Measurements from ENCODE around the gene VWDE. TPM values are rescaled to one million over a fixed set of nuclear protein-coding genes. Genes with fewer than 3 reads are reported as not detected.

The VWDE gene
- total RNA-seq, 1 experiment from 2014 or later: 13.7 TPM

GRCh38 chr7:12440229-12440628 is 36.6 kb upstream of the VWDE start (continued):
- TF ChIP-seq, protein P1, sequence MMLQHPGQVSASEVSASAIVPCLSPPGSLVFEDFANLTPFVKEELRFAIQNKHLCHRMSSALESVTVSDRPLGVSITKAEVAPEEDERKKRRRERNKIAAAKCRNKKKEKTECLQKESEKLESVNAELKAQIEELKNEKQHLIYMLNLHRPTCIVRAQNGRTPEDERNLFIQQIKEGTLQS (IDR thresholded peaks at IDR 0.05): no peak
- TF ChIP-seq ZFX (IDR thresholded peaks at IDR 0.05): no peak
- no peak for TF ChIP-seq SRF (IDR thresholded peaks at IDR 0.05; ENCODE audit: low read depth)
- no peak for TF ChIP-seq TCF7L2 (IDR thresholded peaks at IDR 0.05; ENCODE audit: borderline replicate concordance, extremely low read depth, insufficient read depth, insufficient read length)
- TF ChIP-seq SIN3A (IDR thresholded peaks at IDR 0.05; ENCODE audit: low read depth): no peak
- no peak for TF ChIP-seq CEBPB (IDR thresholded peaks at IDR 0.05; ENCODE audit: low read depth)
- no peak for TF ChIP-seq FOSL1 (IDR thresholded peaks at IDR 0.05; ENCODE audit: low read depth)
- TF ChIP-seq, protein P2, sequence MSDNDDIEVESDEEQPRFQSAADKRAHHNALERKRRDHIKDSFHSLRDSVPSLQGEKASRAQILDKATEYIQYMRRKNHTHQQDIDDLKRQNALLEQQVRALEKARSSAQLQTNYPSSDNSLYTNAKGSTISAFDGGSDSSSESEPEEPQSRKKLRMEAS (IDR thresholded peaks at IDR 0.05): no peak

DNA sequence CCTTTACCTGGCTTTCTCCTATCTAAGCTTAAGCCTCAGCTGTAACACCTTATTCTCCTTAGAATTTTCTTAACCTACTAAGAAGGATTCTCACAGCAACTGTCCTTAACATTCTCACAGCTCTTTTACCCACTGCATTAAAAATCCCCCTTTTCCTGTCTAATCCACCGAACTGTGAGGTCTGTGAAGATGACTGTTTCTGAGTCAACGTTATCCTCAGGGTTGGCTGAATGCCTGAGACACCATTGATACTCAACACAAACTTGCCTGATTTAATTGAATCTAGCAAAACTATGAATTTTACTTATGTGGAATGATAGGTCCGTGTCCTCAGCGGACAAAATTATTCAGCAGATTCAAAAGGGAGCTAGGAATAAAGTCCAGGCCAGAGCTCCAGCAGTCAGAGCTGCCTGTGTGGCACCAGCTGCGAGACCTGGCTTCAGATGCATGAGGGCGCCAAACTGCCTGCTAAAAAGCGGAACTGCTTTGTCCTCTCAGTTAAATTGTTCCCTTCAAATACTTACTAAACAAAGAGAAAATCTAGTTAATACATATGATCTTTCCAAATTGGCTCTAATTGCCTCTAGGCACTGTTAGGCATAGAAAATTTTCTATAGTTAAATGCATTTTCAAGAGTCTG is 33.4 kb upstream of the VWDE start:
- Histone ChIP-seq H3K9me2 (ENCODE audit: insufficient read depth) (no peaks in the 10 kb centered on the region), H2AFZ (ENCODE audit: low read depth, low read length, poor library complexity, severe bottlenecking) (peak overlapping the region; percentile 66), H3K4me3 (replicated peaks in 1 of 2; ENCODE audit: low read depth in 1 of 2, low read length in 2 of 2) (no peak overlapping the region), H3K4me2 (ENCODE audit: low read length) (peak overlapping the region; percentile 37), H3K4me1 (ENCODE audit: control insufficient read depth in 1 of 2, insufficient read depth in 2 of 2, low read length in 2 of 2) (peaks cover 0 to 7% of the 10 kb centered on the region in 2 experiments; a peak in 1 of 4 replicates), H3K27me3 (ENCODE audit: insufficient read depth, low read length) (no peaks in the 10 kb centered on the region), H3K36me3 (ENCODE audit: control insufficient read depth in 1 of 2, insufficient read depth in 2 of 2, low read length in 2 of 2) (no peaks in the 10 kb centered on the region), H3K27ac (ENCODE audit: low read depth, low read length) (no peak overlapping the region), H4K20me1 (ENCODE audit: insufficient read depth) (no peaks in the 10 kb centered on the region), H3K9ac (ENCODE audit: low read length) (no peak overlapping the region), H3K9me3 (ENCODE audit: control insufficient read depth in 1 of 2, insufficient read depth in 1 of 2, low read depth in 1 of 2, low read length in 2 of 2) (no peaks in the 10 kb centered on the region), H3K79me2 (ENCODE audit: insufficient read depth, low read length) (no peaks in the 10 kb centered on the region)
- RAD21 ChIA-PET (ENCODE audit: low non-redundant PET in 1 of 2, low total read pairs in 2 of 2, uncharacterized antibody in 2 of 2, unreplicated experiment in 2 of 2): interaction anchor here in 1 of 2 experiments (0.6 to 0.8 kb wide), 2 partner anchors 21 to 54 kb away, joined by 3 read pairs; no protein-coding TSS in a partner anchor
- CTCF ChIA-PET: interaction anchor here (0.7 to 3.6 kb wide), 13 partner anchors 21 to 601 kb away, joined by 3 to 25 read pairs (median 4); no protein-coding TSS in a partner anchor
- POLR2A ChIA-PET: interaction anchor here (1.2 kb wide), 1 partner anchor 33 kb away, joined by 4 read pairs; the partner anchor contains the start of gene VWDE
- ATAC-seq (peak; percentile 90), DNase-seq (ENCODE audit: low read depth, low spot score) (no peak)
- TF ChIP-seq ZFX (IDR thresholded peaks at IDR 0.05): no peak
- no peak for TF ChIP-seq SP1 (IDR thresholded peaks at IDR 0.05; ENCODE audit: low read depth)
- peak; percentile 49 for TF ChIP-seq RAD21 (IDR thresholded peaks at IDR 0.05; ENCODE audit: low read depth)
- TF ChIP-seq, protein P1 (IDR thresholded peaks at IDR 0.05): no peak
- TF ChIP-seq CTCF (IDR thresholded peaks at IDR 0.05 in 2 of 3, conservative IDR thresholded peaks at IDR 0.05 in 1 of 3; ENCODE audit: borderline replicate concordance in 1 of 3, insufficient read depth in 1 of 3, low read depth in 2 of 3, low read length in 2 of 3): peak; percentile 11 to 49 (median 32); a peak in 3 of 6 replicates
- TF ChIP-seq, protein P3, sequence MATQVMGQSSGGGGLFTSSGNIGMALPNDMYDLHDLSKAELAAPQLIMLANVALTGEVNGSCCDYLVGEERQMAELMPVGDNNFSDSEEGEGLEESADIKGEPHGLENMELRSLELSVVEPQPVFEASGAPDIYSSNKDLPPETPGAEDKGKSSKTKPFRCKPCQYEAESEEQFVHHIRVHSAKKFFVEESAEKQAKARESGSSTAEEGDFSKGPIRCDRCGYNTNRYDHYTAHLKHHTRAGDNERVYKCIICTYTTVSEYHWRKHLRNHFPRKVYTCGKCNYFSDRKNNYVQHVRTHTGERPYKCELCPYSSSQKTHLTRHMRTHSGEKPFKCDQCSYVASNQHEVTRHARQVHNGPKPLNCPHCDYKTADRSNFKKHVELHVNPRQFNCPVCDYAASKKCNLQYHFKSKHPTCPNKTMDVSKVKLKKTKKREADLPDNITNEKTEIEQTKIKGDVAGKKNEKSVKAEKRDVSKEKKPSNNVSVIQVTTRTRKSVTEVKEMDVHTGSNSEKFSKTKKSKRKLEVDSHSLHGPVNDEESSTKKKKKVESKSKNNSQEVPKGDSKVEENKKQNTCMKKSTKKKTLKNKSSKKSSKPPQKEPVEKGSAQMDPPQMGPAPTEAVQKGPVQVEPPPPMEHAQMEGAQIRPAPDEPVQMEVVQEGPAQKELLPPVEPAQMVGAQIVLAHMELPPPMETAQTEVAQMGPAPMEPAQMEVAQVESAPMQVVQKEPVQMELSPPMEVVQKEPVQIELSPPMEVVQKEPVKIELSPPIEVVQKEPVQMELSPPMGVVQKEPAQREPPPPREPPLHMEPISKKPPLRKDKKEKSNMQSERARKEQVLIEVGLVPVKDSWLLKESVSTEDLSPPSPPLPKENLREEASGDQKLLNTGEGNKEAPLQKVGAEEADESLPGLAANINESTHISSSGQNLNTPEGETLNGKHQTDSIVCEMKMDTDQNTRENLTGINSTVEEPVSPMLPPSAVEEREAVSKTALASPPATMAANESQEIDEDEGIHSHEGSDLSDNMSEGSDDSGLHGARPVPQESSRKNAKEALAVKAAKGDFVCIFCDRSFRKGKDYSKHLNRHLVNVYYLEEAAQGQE (IDR thresholded peaks at IDR 0.05; ENCODE audit: low read depth): no peak
- no TSS peak for BruUV-seq (replicated peaks)
- intact Hi-C loops (cut with micrococcal nuclease): loop anchor here (10.0 kb wide), 1 partner anchor 58 kb away; no protein-coding TSS in a partner anchor
